Parathyroid adenoma (tissue), 2 donors: ENCODE measurements around the gene PPM1F.

Source experiments
- H2AFZ ChIP-seq: fragments of 300-600 bp; sonication (generic); one replicate; pipeline ENCODE4 v1.7.0; 2017; ENCODE audit warnings: antibody characterized with exemption, mild to moderate bottlenecking
- H3K27ac ChIP-seq: fragments of 300-600 bp; sonication (generic); one replicate; pipeline ENCODE4 v1.7.0; 2017
- H3K27me3 ChIP-seq: fragments of 300-600 bp; sonication (generic); one replicate; pipeline ENCODE4 v1.7.0; 2017; ENCODE audit warnings: low read length; ENCODE audit not compliant: control insufficient read depth, insufficient read depth
- H3K36me3 ChIP-seq: fragments of 300-600 bp; sonication (generic); one replicate; pipeline ENCODE4 v1.7.0; 2017; ENCODE audit warnings: low read length; ENCODE audit not compliant: control insufficient read depth, insufficient read depth
- H3K4me1 ChIP-seq: fragments of 300-600 bp; sonication (generic); one replicate; pipeline ENCODE4 v1.7.0; 2017; ENCODE audit warnings: control low read depth
- H3K4me2 ChIP-seq: fragments of 300-600 bp; sonication (generic); one replicate; pipeline ENCODE4 v1.7.0; 2017; ENCODE audit warnings: low read length
- H3K4me3 ChIP-seq: fragments of 300-600 bp; sonication (generic); one replicate; pipeline ENCODE4 v1.7.0; 2017; ENCODE audit warnings: low read depth, low read length
- H3K79me2 ChIP-seq: fragments of 300-600 bp; sonication (generic); one replicate; pipeline ENCODE4 v1.7.0; 2017; ENCODE audit warnings: control low read depth
- H3K9ac ChIP-seq: fragments of 300-600 bp; sonication (generic); one replicate; pipeline ENCODE4 v1.7.0; 2017; ENCODE audit warnings: mild to moderate bottlenecking
- H3K9me3 ChIP-seq: fragments of 300-600 bp; sonication (generic); one replicate; pipeline ENCODE4 v1.7.0; 2017; ENCODE audit warnings: low read length; ENCODE audit not compliant: control insufficient read depth
- TF ChIP-seq, protein P1 (sequence below): fragments of 300-600 bp; sonication (generic); IDR thresholded peaks from one replicate; pipeline ENCODE4 v1.7.0; 2017; ENCODE audit warnings: antibody characterized with exemption, mild to moderate bottlenecking
- donor health status: primary hyperparathyroidism.

PPM1F gene

DNA sequence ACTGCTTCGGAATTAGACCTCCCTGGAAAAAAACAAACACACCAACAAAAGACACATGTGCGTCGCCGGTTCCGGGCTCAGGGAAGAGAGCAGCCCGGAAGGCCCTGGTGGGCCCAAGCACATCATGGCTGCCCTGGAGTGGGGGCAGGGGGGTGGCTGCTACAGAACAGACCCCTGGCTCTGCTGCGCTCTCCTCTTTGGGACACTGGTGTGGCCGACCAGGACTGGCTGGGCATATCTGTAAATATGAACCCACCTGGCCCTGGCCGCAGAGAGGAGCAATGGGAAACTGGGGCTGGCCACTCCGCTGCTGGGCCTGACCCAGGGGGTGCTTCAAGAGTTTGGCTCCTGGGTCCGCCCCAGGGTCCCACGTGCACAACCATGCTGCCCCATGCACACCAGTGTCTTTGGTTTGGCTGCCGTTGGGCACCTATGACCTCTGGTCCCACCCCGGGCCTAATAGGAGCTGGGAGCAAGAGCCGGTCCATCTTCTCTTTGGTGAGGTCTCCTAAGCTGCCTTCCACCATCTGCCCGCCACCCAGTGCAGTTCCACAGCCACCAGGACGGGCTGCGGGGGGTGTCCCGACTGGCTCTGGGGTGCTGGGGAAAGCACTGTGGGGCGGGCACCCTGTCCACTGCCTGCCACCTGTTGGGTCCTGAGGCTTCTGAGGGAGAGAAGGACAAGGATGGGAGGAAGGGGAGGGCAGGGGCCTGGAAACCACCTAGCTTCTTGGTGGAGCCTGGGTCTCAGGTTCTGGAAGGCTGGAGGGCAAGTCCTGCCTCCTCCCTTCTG, 30.1 kb downstream of the PPM1F start:
- H3K9ac ChIP-seq, result no peak overlapping the region
- no peak overlapping the region for H2AFZ ChIP-seq
- no peaks in the 10 kb centered on the region for H3K36me3 ChIP-seq
- no peak overlapping the region for H3K4me2 ChIP-seq
- H3K4me3 ChIP-seq, result no peak overlapping the region
- H3K27me3 ChIP-seq, result no peaks in the 10 kb centered on the region
- H3K4me1 ChIP-seq, result no peaks in the 10 kb centered on the region
- no peaks in the 10 kb centered on the region for H3K9me3 ChIP-seq
- no peaks in the 10 kb centered on the region for H3K79me2 ChIP-seq
- H3K27ac ChIP-seq, result no peak overlapping the region
- TF ChIP-seq, protein P1, sequence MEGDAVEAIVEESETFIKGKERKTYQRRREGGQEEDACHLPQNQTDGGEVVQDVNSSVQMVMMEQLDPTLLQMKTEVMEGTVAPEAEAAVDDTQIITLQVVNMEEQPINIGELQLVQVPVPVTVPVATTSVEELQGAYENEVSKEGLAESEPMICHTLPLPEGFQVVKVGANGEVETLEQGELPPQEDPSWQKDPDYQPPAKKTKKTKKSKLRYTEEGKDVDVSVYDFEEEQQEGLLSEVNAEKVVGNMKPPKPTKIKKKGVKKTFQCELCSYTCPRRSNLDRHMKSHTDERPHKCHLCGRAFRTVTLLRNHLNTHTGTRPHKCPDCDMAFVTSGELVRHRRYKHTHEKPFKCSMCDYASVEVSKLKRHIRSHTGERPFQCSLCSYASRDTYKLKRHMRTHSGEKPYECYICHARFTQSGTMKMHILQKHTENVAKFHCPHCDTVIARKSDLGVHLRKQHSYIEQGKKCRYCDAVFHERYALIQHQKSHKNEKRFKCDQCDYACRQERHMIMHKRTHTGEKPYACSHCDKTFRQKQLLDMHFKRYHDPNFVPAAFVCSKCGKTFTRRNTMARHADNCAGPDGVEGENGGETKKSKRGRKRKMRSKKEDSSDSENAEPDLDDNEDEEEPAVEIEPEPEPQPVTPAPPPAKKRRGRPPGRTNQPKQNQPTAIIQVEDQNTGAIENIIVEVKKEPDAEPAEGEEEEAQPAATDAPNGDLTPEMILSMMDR, result no peak

DNA sequence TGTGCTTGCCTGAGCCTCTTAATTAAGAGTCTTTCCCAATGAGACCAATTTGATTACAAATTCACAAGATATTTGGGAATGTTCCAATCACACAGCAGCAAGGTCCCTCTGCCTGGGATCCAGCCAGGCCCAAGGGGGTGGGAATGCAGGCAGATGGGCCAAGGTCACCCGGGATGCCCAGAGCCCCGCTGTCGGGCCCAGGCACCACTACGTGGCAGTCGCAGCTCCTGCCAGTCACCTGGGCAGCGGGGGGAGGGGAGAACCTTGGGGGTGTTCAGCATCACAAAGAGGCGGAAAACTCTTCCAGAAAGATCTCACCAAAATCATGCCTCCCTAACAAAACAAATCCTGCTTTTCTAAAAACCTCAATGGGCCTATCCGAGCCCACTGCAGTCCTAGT, 30.9 kb downstream of the PPM1F start:
- H3K36me3 ChIP-seq, result no peaks in the 10 kb centered on the region
- no peaks in the 10 kb centered on the region for H3K79me2 ChIP-seq
- no peak overlapping the region for H3K27ac ChIP-seq

DNA sequence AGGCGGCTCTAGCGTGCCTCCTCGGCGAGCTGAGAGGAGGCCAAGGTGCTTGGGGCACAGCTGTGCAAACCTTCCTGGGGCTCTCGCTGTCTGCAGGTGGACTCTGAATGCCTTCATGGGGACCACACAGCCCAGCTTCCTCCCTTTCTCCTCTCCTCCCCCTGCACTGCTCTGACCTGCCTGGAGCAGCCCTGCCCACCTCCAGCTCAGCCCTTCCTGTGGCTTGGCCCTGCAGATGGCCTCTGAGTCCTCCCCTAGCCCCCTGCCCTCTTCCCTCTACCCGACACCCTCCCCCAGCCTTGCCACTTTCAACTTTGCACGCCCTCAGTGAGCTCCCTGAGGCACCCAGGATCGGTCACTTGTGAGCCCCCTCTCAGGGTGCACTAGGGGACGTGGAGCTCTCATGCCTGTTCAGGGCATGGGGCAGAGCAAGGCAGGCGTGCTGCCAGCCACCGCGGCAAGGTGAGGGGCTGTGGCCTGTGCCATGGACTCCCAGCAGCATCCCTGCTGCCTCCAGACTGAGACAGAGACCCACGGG, 31.4 kb downstream of the PPM1F start:
- H3K9me3 ChIP-seq, result no peaks in the 10 kb centered on the region
- H2AFZ ChIP-seq, result no peak overlapping the region
- H3K36me3 ChIP-seq, result no peaks in the 10 kb centered on the region
- H3K27ac ChIP-seq, result no peak overlapping the region
- H3K4me2 ChIP-seq, result no peak overlapping the region
- H3K27me3 ChIP-seq, result no peaks in the 10 kb centered on the region
- no peak overlapping the region for H3K4me3 ChIP-seq
- TF ChIP-seq, protein P1, result no peak
- H3K9ac ChIP-seq, result no peak overlapping the region
- no peaks in the 10 kb centered on the region for H3K79me2 ChIP-seq
- no peaks in the 10 kb centered on the region for H3K4me1 ChIP-seq

More for the DNA sequence above, 30.9 kb downstream of the PPM1F start:
- Histone ChIP-seq H3K4me2 (no peak overlapping the region), H3K27me3 (no peaks in the 10 kb centered on the region), H3K4me3 (no peak overlapping the region), H3K9me3 (no peaks in the 10 kb centered on the region), H2AFZ (no peak overlapping the region), H3K4me1 (no peaks in the 10 kb centered on the region), H3K9ac (no peak overlapping the region)
- TF ChIP-seq, protein P1, result no peak

DNA sequence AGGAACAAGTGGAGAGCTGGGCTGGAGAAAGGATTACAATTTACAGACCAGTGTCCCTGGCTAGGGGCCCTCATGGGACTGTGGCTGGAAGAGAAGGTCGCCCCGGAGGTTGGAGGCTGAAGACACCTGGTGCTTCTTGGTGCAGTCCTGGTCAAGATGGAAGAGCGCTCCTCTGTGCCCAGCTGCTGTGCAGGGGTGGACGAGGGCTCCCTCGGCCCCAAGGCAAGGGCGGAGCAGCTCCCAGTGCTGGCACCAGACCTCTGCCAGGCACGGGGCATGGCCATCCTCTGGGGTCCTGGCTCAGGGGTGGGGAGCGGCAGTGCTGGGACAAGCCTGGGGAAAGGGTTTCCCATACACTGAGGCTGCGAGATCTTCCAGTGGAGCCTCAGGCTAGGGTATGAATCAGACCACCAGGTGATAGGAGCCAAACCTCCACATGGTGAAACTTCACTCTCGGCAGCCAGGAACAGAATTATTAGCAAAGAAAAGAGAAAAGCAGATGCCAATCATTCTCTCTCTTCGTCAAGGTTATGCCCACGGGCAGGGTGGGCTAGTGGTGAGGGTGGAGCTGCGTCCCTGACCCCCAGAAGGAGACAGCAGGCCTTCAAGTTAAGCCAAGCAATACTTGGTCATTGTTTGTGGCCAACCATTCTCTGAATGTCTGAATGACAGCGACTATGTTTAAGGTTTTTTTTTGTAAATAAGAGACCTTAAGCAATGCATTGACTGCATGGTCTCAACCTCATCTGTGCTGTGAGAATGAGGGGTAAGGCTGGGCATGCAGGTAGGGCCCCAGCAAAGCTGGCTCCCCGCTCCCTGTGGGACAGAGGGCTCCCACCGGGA, 32.1 kb downstream of the PPM1F start:
- no peaks in the 10 kb centered on the region for H3K36me3 ChIP-seq
- H3K9me3 ChIP-seq, result no peaks in the 10 kb centered on the region
- no peak overlapping the region for H3K27ac ChIP-seq
- no peaks in the 10 kb centered on the region for H3K79me2 ChIP-seq
- no peak overlapping the region for H3K4me2 ChIP-seq
- no peak overlapping the region for H2AFZ ChIP-seq
- TF ChIP-seq, protein P1, result no peak
- H3K4me1 ChIP-seq, result no peaks in the 10 kb centered on the region
- H3K9ac ChIP-seq, result no peak overlapping the region
- H3K27me3 ChIP-seq, result no peaks in the 10 kb centered on the region
- no peak overlapping the region for H3K4me3 ChIP-seq
